WTC11 (cell line): ENCODE results near the gene SPHK1. TPM values are rescaled to one million over a fixed set of nuclear protein-coding genes. Genes with fewer than 3 reads are reported as not detected.

Experiments used
- ATAC-seq: fragments of 200-7000 bp; cut with Tn5 transposase; 2 replicates; pipeline ENCODE4 v1.10.0; 2021; ENCODE audit warnings: mild to moderate bottlenecking, moderate library complexity
- CTCF ChIA-PET: fragments of 300-600 bp; sonication (Branson Sonifier 250); formaldehyde crosslinking; loops from one replicate; lab custom pipeline; 2021; ENCODE audit warnings: antibody characterized with exemption; lab: Charles Lee
- POLR2A ChIA-PET: fragments of 350-600 bp; sonication (Branson Sonifier 250); formaldehyde crosslinking; loops from one replicate; lab custom pipeline; 2021; ENCODE audit warnings: antibody characterized with exemption; lab: Charles Lee
- DNase-seq: peaks from one replicate; pipeline ENCODE4 v3.0.0; 2021; ENCODE audit warnings: low spot score
- H3K27ac Mint-ChIP-seq: 2 replicates; pipeline ENCODE4 v1.8.0; 2021; ENCODE audit warnings: mixed read lengths
- H3K27me3 Mint-ChIP-seq: 2 replicates; pipeline ENCODE4 v1.8.0; 2021; ENCODE audit warnings: low read depth, mild to moderate bottlenecking, moderate library complexity, mixed read lengths
- H3K36me3 Mint-ChIP-seq: 2 replicates; pipeline ENCODE4 v1.8.0; 2021; ENCODE audit warnings: mixed read lengths
- H3K4me1 Mint-ChIP-seq: 2 replicates; pipeline ENCODE4 v1.8.0; 2022; ENCODE audit warnings: mixed read lengths
- H3K4me3 Mint-ChIP-seq: 2 replicates; pipeline ENCODE4 v1.8.0; 2021; ENCODE audit warnings: mild to moderate bottlenecking, moderate library complexity, mixed read lengths
- H3K9me3 Mint-ChIP-seq: 2 replicates; pipeline ENCODE4 v1.8.0; 2021; ENCODE audit warnings: mixed read lengths
- CREM ChIP-seq: sonication (generic); formaldehyde crosslinking; IDR thresholded peaks from 2 replicates; pipeline ENCODE4 v1.8.1; 2022; ENCODE audit warnings: mild to moderate bottlenecking, missing genetic modification reagents, moderate library complexity
- FOXK1 ChIP-seq: sonication (generic); formaldehyde crosslinking; IDR thresholded peaks from 2 replicates; pipeline ENCODE4 v1.8.0; 2022; ENCODE audit warnings: mild to moderate bottlenecking, moderate library complexity, missing genetic modification reagents
- GTF2I ChIP-seq: fragments of 250-450 bp; sonication (Bioruptor Pico); conservative IDR thresholded peaks from 2 replicates; pipeline ENCODE4 v1.4.0; 2021; ENCODE audit warnings: mild to moderate bottlenecking
- IRF2 ChIP-seq: sonication (generic); formaldehyde crosslinking; IDR thresholded peaks from 2 replicates; pipeline ENCODE4 v1.8.0; 2022; ENCODE audit warnings: low read depth, missing genetic modification reagents, borderline replicate concordance
- JUN ChIP-seq: sonication (generic); formaldehyde crosslinking; IDR thresholded peaks from 2 replicates; pipeline ENCODE4 v1.8.0; 2023; ENCODE audit warnings: mild to moderate bottlenecking, missing genetic modification reagents
- KAT7 ChIP-seq: sonication (generic); formaldehyde crosslinking; IDR thresholded peaks from 2 replicates; pipeline ENCODE4 v1.8.1; 2023; ENCODE audit warnings: missing genetic modification reagents, mild to moderate bottlenecking, borderline replicate concordance
- MXD4 ChIP-seq: fragments of 250-450 bp; sonication (Bioruptor Pico); IDR thresholded peaks from 2 replicates; pipeline ENCODE4 v1.8.0; 2021; ENCODE audit warnings: mild to moderate bottlenecking, moderate library complexity, borderline replicate concordance
- NFE2L1 ChIP-seq: sonication (generic); formaldehyde crosslinking; IDR thresholded peaks from 2 replicates; pipeline ENCODE4 v1.8.1; 2023; ENCODE audit warnings: missing genetic modification reagents
- NR3C1 ChIP-seq: sonication (generic); formaldehyde crosslinking; conservative IDR thresholded peaks from 2 replicates; pipeline ENCODE4 v1.8.1; 2023; ENCODE audit warnings: low read depth, mild to moderate bottlenecking, missing genetic modification reagents
- OVOL2 ChIP-seq: fragments of 250-450 bp; sonication (Bioruptor Pico); IDR thresholded peaks from 2 replicates; pipeline ENCODE4 v1.9.0; 2021; ENCODE audit warnings: mild to moderate bottlenecking, borderline replicate concordance
- SMAD4 ChIP-seq: sonication (generic); formaldehyde crosslinking; IDR thresholded peaks from 2 replicates; pipeline ENCODE4 v1.8.0; 2022; ENCODE audit warnings: mild to moderate bottlenecking, missing genetic modification reagents
- SOX15 ChIP-seq: fragments of 250-450 bp; sonication (Bioruptor Pico); IDR thresholded peaks from 2 replicates; pipeline ENCODE4 v1.9.0; 2021; ENCODE audit warnings: mild to moderate bottlenecking
- SP1 ChIP-seq: sonication (generic); formaldehyde crosslinking; conservative IDR thresholded peaks from 2 replicates; pipeline ENCODE4 v1.8.1; 2022; ENCODE audit warnings: missing genetic modification reagents
- TCF7 ChIP-seq: sonication (generic); formaldehyde crosslinking; IDR thresholded peaks from 2 replicates; pipeline ENCODE4 v1.8.0; 2022; ENCODE audit warnings: mild to moderate bottlenecking, low read depth, missing genetic modification reagents, moderate library complexity
- ZNF138 ChIP-seq: sonication (generic); formaldehyde crosslinking; conservative IDR thresholded peaks from 2 replicates; pipeline ENCODE4 v1.8.1; 2022; ENCODE audit warnings: mild to moderate bottlenecking, moderate library complexity, missing genetic modification reagents
- ZNF263 ChIP-seq: sonication (generic); formaldehyde crosslinking; IDR thresholded peaks from 2 replicates; pipeline ENCODE4 v1.8.1; 2022; ENCODE audit warnings: low read depth, mild to moderate bottlenecking, moderate library complexity, missing genetic modification reagents
- ZNF317 ChIP-seq: sonication (generic); formaldehyde crosslinking; IDR thresholded peaks from 2 replicates; pipeline ENCODE4 v1.8.1; 2023; ENCODE audit warnings: low read depth, mild to moderate bottlenecking, moderate library complexity, missing genetic modification reagents, borderline replicate concordance
- ZNF671 ChIP-seq: fragments of 250-450 bp; sonication (Bioruptor Pico); IDR thresholded peaks from 2 replicates; pipeline ENCODE4 v1.8.0; 2021; ENCODE audit warnings: mild to moderate bottlenecking
- total RNA-seq: library from RNA; stranded (reverse); gene quantifications from 3 replicates; pipeline ENCODE4 v1.2.3, GENCODE V29; 2021
- TF ChIP-seq, protein P1 (sequence below): sonication (generic); formaldehyde crosslinking; IDR thresholded peaks from 2 replicates; pipeline ENCODE4 v1.8.0; 2023; ENCODE audit warnings: mild to moderate bottlenecking, missing genetic modification reagents
- TF ChIP-seq, protein P2 (sequence below): sonication (generic); formaldehyde crosslinking; IDR thresholded peaks from 2 replicates; pipeline ENCODE4 v1.8.0; 2022; ENCODE audit warnings: mild to moderate bottlenecking, missing genetic modification reagents
- TF ChIP-seq, protein P3 (sequence below): sonication (generic); formaldehyde crosslinking; IDR thresholded peaks from 2 replicates; pipeline ENCODE4 v1.8.1; 2023; ENCODE audit warnings: mild to moderate bottlenecking, moderate library complexity, missing genetic modification reagents
- TF ChIP-seq, protein P4 (sequence below): sonication (generic); formaldehyde crosslinking; IDR thresholded peaks from 2 replicates; pipeline ENCODE4 v1.8.1; 2022; ENCODE audit warnings: mild to moderate bottlenecking, moderate library complexity, missing genetic modification reagents
- TF ChIP-seq, protein P5 (sequence below): sonication (generic); formaldehyde crosslinking; IDR thresholded peaks from 2 replicates; pipeline ENCODE4 v1.8.0; 2022; ENCODE audit warnings: mild to moderate bottlenecking, missing genetic modification reagents
- TF ChIP-seq, protein P6 (sequence below): sonication (generic); formaldehyde crosslinking; conservative IDR thresholded peaks from 2 replicates; pipeline ENCODE4 v1.8.1; 2022; ENCODE audit warnings: mild to moderate bottlenecking, missing genetic modification reagents
- TF ChIP-seq, protein P7 (sequence below): sonication (generic); formaldehyde crosslinking; IDR thresholded peaks from 2 replicates; pipeline ENCODE4 v1.8.0; 2023; ENCODE audit warnings: missing genetic modification reagents
- TF ChIP-seq, protein P8 (sequence below): fragments of 250-450 bp; sonication (Bioruptor Pico); IDR thresholded peaks from 2 replicates; pipeline ENCODE4 v2.1.2; 2022; ENCODE audit warnings: mild to moderate bottlenecking, moderate library complexity

Gene SPHK1
- total RNA-seq, 1 experiment from 2014 or later: 2.5 TPM

DNA sequence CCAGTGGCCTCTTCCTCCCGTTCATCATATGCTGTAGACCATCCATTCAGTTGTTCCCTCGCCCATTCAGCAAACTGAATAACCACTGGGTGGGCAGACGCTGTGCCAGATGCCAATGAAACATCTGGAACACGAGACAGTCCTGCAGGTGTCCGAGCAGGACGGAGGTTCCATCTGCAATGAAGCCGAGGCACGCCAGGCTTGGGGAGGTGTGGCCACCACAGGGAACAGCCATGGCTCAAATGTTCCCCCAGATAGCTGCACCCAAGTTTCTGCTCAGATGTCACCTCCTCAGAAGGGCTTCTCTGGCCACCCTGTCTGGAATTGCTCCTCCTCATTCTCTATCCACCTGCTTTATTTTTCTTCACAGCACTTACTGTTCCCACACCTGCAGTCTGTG lies 38.0 kb downstream of the SPHK1 start:
- no peak for ATAC-seq
- H3K4me3 Mint-ChIP-seq: no peak overlapping the region
- POLR2A ChIA-PET: no interaction called here
- H3K27me3 Mint-ChIP-seq: no peaks in the 10 kb centered on the region
- peaks cover 52% of the 10 kb centered on the region for H3K4me1 Mint-ChIP-seq
- TF ChIP-seq NR3C1 (no peak), MXD4 (no peak), ZNF138 (CRISPR knock-in tag) (no peak), SP1 (CRISPR knock-in tag) (no peak), KAT7 (CRISPR knock-in tag) (no peak), ZNF263 (CRISPR knock-in tag) (no peak), GTF2I (CRISPR knock-in tag) (no peak), ZNF671 (CRISPR knock-in tag) (no peak), NFE2L1 (CRISPR knock-in tag) (no peak), FOXK1 (no peak), TCF7 (CRISPR knock-in tag) (no peak), SOX15 (CRISPR knock-in tag) (no peak), CREM (no peak), SMAD4 (CRISPR knock-in tag) (no peak), IRF2 (no peak), JUN (CRISPR knock-in tag) (no peak)
- TF ChIP-seq, protein P1, sequence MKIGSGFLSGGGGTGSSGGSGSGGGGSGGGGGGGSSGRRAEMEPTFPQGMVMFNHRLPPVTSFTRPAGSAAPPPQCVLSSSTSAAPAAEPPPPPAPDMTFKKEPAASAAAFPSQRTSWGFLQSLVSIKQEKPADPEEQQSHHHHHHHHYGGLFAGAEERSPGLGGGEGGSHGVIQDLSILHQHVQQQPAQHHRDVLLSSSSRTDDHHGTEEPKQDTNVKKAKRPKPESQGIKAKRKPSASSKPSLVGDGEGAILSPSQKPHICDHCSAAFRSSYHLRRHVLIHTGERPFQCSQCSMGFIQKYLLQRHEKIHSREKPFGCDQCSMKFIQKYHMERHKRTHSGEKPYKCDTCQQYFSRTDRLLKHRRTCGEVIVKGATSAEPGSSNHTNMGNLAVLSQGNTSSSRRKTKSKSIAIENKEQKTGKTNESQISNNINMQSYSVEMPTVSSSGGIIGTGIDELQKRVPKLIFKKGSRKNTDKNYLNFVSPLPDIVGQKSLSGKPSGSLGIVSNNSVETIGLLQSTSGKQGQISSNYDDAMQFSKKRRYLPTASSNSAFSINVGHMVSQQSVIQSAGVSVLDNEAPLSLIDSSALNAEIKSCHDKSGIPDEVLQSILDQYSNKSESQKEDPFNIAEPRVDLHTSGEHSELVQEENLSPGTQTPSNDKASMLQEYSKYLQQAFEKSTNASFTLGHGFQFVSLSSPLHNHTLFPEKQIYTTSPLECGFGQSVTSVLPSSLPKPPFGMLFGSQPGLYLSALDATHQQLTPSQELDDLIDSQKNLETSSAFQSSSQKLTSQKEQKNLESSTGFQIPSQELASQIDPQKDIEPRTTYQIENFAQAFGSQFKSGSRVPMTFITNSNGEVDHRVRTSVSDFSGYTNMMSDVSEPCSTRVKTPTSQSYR: no peak
- TF ChIP-seq, protein P2, sequence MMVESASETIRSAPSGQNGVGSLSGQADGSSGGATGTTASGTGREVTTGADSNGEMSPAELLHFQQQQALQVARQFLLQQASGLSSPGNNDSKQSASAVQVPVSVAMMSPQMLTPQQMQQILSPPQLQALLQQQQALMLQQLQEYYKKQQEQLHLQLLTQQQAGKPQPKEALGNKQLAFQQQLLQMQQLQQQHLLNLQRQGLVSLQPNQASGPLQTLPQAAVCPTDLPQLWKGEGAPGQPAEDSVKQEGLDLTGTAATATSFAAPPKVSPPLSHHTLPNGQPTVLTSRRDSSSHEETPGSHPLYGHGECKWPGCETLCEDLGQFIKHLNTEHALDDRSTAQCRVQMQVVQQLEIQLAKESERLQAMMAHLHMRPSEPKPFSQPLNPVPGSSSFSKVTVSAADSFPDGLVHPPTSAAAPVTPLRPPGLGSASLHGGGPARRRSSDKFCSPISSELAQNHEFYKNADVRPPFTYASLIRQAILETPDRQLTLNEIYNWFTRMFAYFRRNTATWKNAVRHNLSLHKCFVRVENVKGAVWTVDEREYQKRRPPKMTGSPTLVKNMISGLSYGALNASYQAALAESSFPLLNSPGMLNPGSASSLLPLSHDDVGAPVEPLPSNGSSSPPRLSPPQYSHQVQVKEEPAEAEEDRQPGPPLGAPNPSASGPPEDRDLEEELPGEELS (CRISPR knock-in tag): no peak
- TF ChIP-seq, protein P3, sequence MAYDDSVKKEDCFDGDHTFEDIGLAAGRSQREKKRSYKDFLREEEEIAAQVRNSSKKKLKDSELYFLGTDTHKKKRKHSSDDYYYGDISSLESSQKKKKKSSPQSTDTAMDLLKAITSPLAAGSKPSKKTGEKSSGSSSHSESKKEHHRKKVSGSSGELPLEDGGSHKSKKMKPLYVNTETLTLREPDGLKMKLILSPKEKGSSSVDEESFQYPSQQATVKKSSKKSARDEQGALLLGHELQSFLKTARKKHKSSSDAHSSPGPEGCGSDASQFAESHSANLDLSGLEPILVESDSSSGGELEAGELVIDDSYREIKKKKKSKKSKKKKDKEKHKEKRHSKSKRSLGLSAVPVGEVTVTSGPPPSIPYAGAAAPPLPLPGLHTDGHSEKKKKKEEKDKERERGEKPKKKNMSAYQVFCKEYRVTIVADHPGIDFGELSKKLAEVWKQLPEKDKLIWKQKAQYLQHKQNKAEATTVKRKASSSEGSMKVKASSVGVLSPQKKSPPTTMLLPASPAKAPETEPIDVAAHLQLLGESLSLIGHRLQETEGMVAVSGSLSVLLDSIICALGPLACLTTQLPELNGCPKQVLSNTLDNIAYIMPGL (CRISPR knock-in tag): no peak
- TF ChIP-seq, protein P4, sequence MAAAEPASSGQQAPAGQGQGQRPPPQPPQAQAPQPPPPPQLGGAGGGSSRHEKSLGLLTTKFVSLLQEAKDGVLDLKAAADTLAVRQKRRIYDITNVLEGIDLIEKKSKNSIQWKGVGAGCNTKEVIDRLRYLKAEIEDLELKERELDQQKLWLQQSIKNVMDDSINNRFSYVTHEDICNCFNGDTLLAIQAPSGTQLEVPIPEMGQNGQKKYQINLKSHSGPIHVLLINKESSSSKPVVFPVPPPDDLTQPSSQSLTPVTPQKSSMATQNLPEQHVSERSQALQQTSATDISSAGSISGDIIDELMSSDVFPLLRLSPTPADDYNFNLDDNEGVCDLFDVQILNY (CRISPR knock-in tag): no peak
- TF ChIP-seq, all 79 proteins: peak for 0
- DNase-seq: no peak
- CTCF ChIA-PET: interaction anchor here (0.7 kb wide), 1 partner anchor 36 kb away, joined by 3 read pairs; no protein-coding TSS in a partner anchor
- peaks cover 4% of the 10 kb centered on the region for H3K9me3 Mint-ChIP-seq
- peak overlapping the region; percentile 90; the same call in 1 of the 2 replicates for H3K27ac Mint-ChIP-seq
- H3K36me3 Mint-ChIP-seq: peaks cover 14% of the 10 kb centered on the region

DNA sequence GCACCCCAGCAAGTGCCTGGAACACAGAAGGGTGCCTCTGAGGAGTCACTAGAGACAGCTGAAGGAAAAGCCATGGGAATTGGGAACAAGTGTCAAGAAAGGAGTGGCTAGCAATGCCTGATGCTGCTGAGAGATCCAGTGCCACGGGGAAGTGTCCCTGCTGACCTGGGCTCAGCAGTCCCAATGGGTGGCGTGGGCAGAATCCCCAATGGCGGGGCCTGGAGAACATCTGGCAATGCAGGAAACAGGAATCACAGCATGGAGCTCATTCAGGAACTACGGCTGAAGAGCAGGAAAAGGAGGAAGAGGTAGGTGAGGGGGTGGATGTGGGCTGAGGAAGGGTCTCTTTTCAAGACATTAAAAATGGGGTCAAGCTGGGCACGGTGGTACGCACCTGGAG lies 38.5 kb downstream of the SPHK1 start:
- peak overlapping the region; percentile 90; the same call in 1 of the 2 replicates for H3K27ac Mint-ChIP-seq
- peaks cover 50% of the 10 kb centered on the region for H3K4me1 Mint-ChIP-seq
- TF ChIP-seq OVOL2 (CRISPR knock-in tag): no peak
- TF ChIP-seq ZNF317 (CRISPR knock-in tag): no peak
- TF ChIP-seq, protein P5, sequence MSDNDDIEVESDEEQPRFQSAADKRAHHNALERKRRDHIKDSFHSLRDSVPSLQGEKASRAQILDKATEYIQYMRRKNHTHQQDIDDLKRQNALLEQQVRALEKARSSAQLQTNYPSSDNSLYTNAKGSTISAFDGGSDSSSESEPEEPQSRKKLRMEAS (CRISPR knock-in tag): no peak
- TF ChIP-seq, protein P6, sequence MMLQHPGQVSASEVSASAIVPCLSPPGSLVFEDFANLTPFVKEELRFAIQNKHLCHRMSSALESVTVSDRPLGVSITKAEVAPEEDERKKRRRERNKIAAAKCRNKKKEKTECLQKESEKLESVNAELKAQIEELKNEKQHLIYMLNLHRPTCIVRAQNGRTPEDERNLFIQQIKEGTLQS (CRISPR knock-in tag): no peak
- no peak for TF ChIP-seq NFE2L1 (CRISPR knock-in tag)
- TF ChIP-seq, protein P7, sequence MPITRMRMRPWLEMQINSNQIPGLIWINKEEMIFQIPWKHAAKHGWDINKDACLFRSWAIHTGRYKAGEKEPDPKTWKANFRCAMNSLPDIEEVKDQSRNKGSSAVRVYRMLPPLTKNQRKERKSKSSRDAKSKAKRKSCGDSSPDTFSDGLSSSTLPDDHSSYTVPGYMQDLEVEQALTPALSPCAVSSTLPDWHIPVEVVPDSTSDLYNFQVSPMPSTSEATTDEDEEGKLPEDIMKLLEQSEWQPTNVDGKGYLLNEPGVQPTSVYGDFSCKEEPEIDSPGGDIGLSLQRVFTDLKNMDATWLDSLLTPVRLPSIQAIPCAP (CRISPR knock-in tag): no peak
- TF ChIP-seq, protein P8, sequence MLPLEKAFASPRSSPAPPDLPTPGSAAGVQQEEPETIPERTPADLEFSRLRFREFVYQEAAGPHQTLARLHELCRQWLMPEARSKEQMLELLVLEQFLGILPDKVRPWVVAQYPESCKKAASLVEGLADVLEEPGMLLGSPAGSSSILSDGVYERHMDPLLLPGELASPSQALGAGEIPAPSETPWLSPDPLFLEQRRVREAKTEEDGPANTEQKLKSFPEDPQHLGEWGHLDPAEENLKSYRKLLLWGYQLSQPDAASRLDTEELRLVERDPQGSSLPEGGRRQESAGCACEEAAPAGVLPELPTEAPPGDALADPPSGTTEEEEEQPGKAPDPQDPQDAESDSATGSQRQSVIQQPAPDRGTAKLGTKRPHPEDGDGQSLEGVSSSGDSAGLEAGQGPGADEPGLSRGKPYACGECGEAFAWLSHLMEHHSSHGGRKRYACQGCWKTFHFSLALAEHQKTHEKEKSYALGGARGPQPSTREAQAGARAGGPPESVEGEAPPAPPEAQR (CRISPR knock-in tag): no peak

More for the DNA sequence above, 38.5 kb downstream of the SPHK1 start:
- ATAC-seq (no peak), DNase-seq (no peak)
- ChIA-PET CTCF (interaction anchor here (0.7 kb wide), 1 partner anchor 36 kb away, joined by 3 read pairs; no protein-coding TSS in a partner anchor), POLR2A (no interaction called here)
- Mint-ChIP-seq H3K36me3 (peaks cover 10% of the 10 kb centered on the region), H3K9me3 (peaks cover 4% of the 10 kb centered on the region), H3K27me3 (no peaks in the 10 kb centered on the region), H3K4me3 (no peak overlapping the region)
